DND-41 (cell line): ENCODE measurements around the gene DPPA3.

Experiments used
- ATAC-seq: fragments of 200-7000 bp; cut with Tn5 transposase; 3 replicates; pipeline ENCODE4 v1.9.1; 2021; ENCODE audit warnings: low read depth; ENCODE audit not compliant: insufficient read depth
- DNase-seq: peaks from one replicate; pipeline ENCODE4 v3.0.0-alpha.2; 2020
- H2AFZ ChIP-seq: 2 replicates; pipeline ENCODE4 v1.6.0; 2012; ENCODE audit warnings: low read depth, low read length
- H3K27ac ChIP-seq: 2 replicates; pipeline ENCODE4 v1.5.1; 2012; ENCODE audit warnings: low read length, inconsistent platforms
- H3K27me3 ChIP-seq: fragments of 200-600 bp; sonication (generic); 2 replicates; pipeline ENCODE4 v1.6.0; 2012; ENCODE audit warnings: low read length, mild to moderate bottlenecking, inconsistent platforms; ENCODE audit not compliant: insufficient read depth, poor library complexity
- H3K36me3 ChIP-seq: 2 replicates; pipeline ENCODE4 v1.5.1; 2012; ENCODE audit warnings: low read length, inconsistent platforms; ENCODE audit not compliant: insufficient read depth
- H3K4me1 ChIP-seq: 2 replicates; pipeline ENCODE4 v1.5.1; 2012; ENCODE audit warnings: mild to moderate bottlenecking, low read length; ENCODE audit not compliant: insufficient read depth
- H3K4me2 ChIP-seq: 2 replicates; pipeline ENCODE4 v1.6.0; 2012; ENCODE audit warnings: mild to moderate bottlenecking, moderate library complexity, low read length, inconsistent platforms; ENCODE audit not compliant: insufficient read depth
- H3K4me3 ChIP-seq, 2 experiments: fragments of 200-600 bp in 1 of 2; shearing (Covaris generic) in 1 of 2; 2 replicates each; pipeline ENCODE4 v1.5.1; 2012 to 2016; ENCODE audit warnings: inconsistent platforms in 2 of 2, low read length in 2 of 2, mild to moderate bottlenecking in 2 of 2, low read depth in 1 of 2, moderate library complexity in 1 of 2
- H3K79me2 ChIP-seq: 2 replicates; pipeline ENCODE4 v1.6.0; 2012; ENCODE audit warnings: low read length, inconsistent platforms; ENCODE audit not compliant: insufficient read depth
- H3K9ac ChIP-seq: 2 replicates; pipeline ENCODE4 v1.6.0; 2012; ENCODE audit warnings: low read depth, mild to moderate bottlenecking, inconsistent platforms, low read length, moderate library complexity
- H3K9me3 ChIP-seq: 2 replicates; pipeline ENCODE4 v1.5.1; 2012; ENCODE audit warnings: low read length, moderate library complexity, mild to moderate bottlenecking, inconsistent platforms; ENCODE audit not compliant: insufficient read depth, severe bottlenecking
- H4K20me1 ChIP-seq: 2 replicates; pipeline ENCODE4 v1.6.0; 2012; ENCODE audit warnings: low read length; ENCODE audit not compliant: insufficient read depth
- CTCF ChIP-seq: IDR thresholded peaks from 2 replicates; pipeline ENCODE4 v1.5.1; 2012; ENCODE audit warnings: borderline replicate concordance, low read length, moderate library complexity, mild to moderate bottlenecking; ENCODE audit not compliant: poor library complexity, severe bottlenecking; ENCODE audit errors: extremely low read depth
- EZH2 ChIP-seq: IDR thresholded peaks from 3 replicates; pipeline ENCODE4 v1.6.1; 2012; ENCODE audit warnings: borderline replicate concordance, low read depth, mild to moderate bottlenecking, moderate library complexity, low read length, inconsistent platforms; ENCODE audit not compliant: severe bottlenecking

Gene DPPA3

DNA sequence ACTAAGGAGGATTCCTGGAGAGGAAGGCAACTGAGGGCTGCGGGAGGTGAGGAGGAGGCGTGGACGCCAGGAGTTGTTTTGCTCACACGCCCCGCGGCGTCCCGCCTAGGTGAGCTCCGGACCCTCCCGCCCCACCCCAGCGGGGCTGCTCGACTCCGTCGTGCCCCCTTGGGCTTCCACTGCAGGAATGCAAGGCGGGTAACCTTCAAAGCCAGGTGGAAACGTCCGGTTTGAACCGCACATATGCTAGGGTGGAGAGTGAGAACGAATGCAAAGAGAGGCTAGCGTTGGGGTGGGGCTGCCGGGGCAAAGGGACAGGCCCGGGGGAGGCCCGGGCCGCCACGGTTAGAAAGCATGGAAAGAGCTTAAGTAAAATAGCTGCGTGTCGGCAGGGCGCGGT lies 5.4 kb upstream of the DPPA3 start:
- Histone ChIP-seq H3K79me2 (no peaks in the 10 kb centered on the region), H3K9me3 (no peaks in the 10 kb centered on the region), H3K4me1 (no peaks in the 10 kb centered on the region), H4K20me1 (no peaks in the 10 kb centered on the region), H3K36me3 (no peaks in the 10 kb centered on the region), H3K27me3 (no peaks in the 10 kb centered on the region), H3K9ac (no peak overlapping the region), H3K4me2 (no peak overlapping the region), H3K27ac (no peak overlapping the region), H2AFZ (no peak overlapping the region), H3K4me3 (no peak overlapping the region)
- no peak for DNase-seq
- no peak for ATAC-seq
- no peak for TF ChIP-seq EZH2
- no peak for TF ChIP-seq CTCF

- Histone ChIP-seq H3K9me3 (no peaks in the 10 kb centered on the region), H3K36me3 (no peaks in the 10 kb centered on the region), H2AFZ (no peak overlapping the region), H3K4me3 (no peak overlapping the region), H3K27me3 (no peaks in the 10 kb centered on the region), H3K9ac (no peak overlapping the region), H3K4me1 (no peaks in the 10 kb centered on the region), H3K27ac (no peak overlapping the region), H4K20me1 (no peaks in the 10 kb centered on the region), H3K79me2 (no peaks in the 10 kb centered on the region), H3K4me2 (no peak overlapping the region)
- no peak for TF ChIP-seq EZH2
- TF ChIP-seq CTCF, result no peak
- DNase-seq, result no peak
- ATAC-seq, result no peak
Measured at GRCh38 chr12:7709969-7710675, 1.1 kb upstream of the DPPA3 start.

DNA sequence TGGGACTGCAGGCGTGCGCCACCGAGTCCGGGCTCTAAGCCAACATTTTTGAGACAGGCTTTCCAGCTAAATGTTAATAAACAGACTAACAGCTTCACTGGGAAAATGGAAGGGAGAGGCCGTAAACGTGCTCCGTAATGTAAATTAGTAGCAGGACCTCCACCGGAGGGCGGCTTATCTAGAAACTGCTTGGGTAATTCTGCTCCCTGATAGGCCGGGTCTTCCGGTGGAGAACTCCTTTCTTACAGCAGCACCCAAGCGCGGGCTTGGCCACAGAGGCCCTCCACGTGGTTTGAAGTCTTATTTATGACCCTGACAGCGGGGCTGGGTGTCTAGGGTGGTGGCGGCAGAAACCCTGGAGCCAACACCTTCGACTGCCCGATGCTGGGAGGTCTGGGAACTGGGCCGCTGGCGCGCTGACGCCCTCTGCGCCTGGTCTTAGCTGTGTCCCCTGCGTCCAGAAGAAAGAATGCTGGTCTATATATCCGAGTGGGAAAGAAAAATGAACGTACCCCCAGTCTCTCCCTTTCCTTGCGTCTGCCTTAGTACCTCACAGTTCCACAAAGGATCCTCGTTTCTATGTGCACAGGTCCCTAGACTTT lies 1.7 kb downstream of the DPPA3 start:
- TF ChIP-seq EZH2 (no peak), CTCF (no peak)
- Histone ChIP-seq H3K9me3 (no peaks in the 10 kb centered on the region), H2AFZ (no peak overlapping the region), H4K20me1 (no peaks in the 10 kb centered on the region), H3K4me2 (no peak overlapping the region), H3K36me3 (no peaks in the 10 kb centered on the region), H3K79me2 (no peaks in the 10 kb centered on the region), H3K4me3 (no peak overlapping the region), H3K9ac (no peak overlapping the region), H3K4me1 (no peaks in the 10 kb centered on the region), H3K27me3 (no peaks in the 10 kb centered on the region), H3K27ac (no peak overlapping the region)
- DNase-seq (no peak), ATAC-seq (no peak)
